HCT116 (cell line): ENCODE results near the gene PLEKHA8. TPM values are rescaled to one million over a fixed set of nuclear protein-coding genes. Genes with fewer than 3 reads are reported as not detected.

ENCODE experiments used
- ATAC-seq: fragments of 200-7000 bp; cut with Tn5 transposase; 2 replicates; pipeline ENCODE4 v1.9.1; 2020; ENCODE audit warnings: mild to moderate bottlenecking, moderate library complexity
- BruUV-seq: library from RNA; stranded (reverse); fragments of 400-500 nt; replicated peaks from 2 replicates; lab custom pipeline; 2021; lab: Mats Ljungman, UMichigan
- CTCF ChIA-PET: fragments of 300-600 bp; sonication (Branson Sonifier 250); formaldehyde crosslinking; loops from one replicate; lab custom pipeline; 2021; ENCODE audit warnings: antibody characterized with exemption; lab: Charles Lee
- POLR2A ChIA-PET: fragments of 300-600, 350-600 bp; sonication (Branson Sonifier 250); formaldehyde crosslinking; loops from one replicate; lab custom pipeline; 2021; ENCODE audit warnings: antibody characterized with exemption; lab: Charles Lee
- RAD21 ChIA-PET, 2 experiments: fragments of 300-600 bp; sonication (Branson Sonifier 250); formaldehyde crosslinking; loops; one replicate each; lab custom pipeline; 2023; ENCODE audit warnings: low total read pairs in 2 of 2; ENCODE audit not compliant: uncharacterized antibody in 2 of 2, unreplicated experiment in 2 of 2, low non-redundant PET in 1 of 2; lab: Charles Lee
- DNase-seq: peaks from one replicate; pipeline ENCODE4 v3.0.0-alpha.2; 2010; ENCODE audit warnings: low read depth, low spot score
- H2AFZ ChIP-seq: fragments of 200-600 bp; shearing (Covaris generic), sonication (generic); 2 replicates; pipeline ENCODE4 v1.6.1; 2017; ENCODE audit warnings: low read depth, mixed run types, mixed read lengths, antibody characterized with exemption, low read length; ENCODE audit not compliant: poor library complexity, severe bottlenecking
- H3K27ac ChIP-seq: 2 replicates; pipeline ENCODE4 v1.5.1; 2012; ENCODE audit warnings: low read depth, low read length
- H3K27me3 ChIP-seq: fragments of 200-600 bp; sonication (generic); 2 replicates; pipeline ENCODE4 v1.6.1; 2016; ENCODE audit warnings: mixed run types, low read length, mixed read lengths; ENCODE audit not compliant: insufficient read depth
- H3K36me3 ChIP-seq, 2 experiments: fragments of 200-500 bp in 1 of 2; fragments of 200-600 bp in 1 of 2; sonication (Bioruptor generic) in 1 of 2; sonication (generic) in 1 of 2; 2 replicates each; pipeline versions ENCODE4 v1.5.1 to v1.6.1; 2014 to 2016; ENCODE audit warnings: low read length in 2 of 2, inconsistent platforms in 1 of 2, mixed read lengths in 1 of 2, mixed run types in 1 of 2; ENCODE audit not compliant: insufficient read depth in 2 of 2, control insufficient read depth in 1 of 2
- H3K4me1 ChIP-seq, 2 experiments: fragments of 200-600 bp in 1 of 2; sonication (generic) in 1 of 2; 2 replicates each; pipeline versions ENCODE4 v1.5.1 to v1.6.1; 2012 to 2017; ENCODE audit warnings: low read length in 2 of 2, inconsistent platforms in 1 of 2, mild to moderate bottlenecking in 1 of 2, mixed read lengths in 1 of 2, mixed run types in 1 of 2, moderate library complexity in 1 of 2; ENCODE audit not compliant: insufficient read depth in 2 of 2, control insufficient read depth in 1 of 2
- H3K4me2 ChIP-seq: fragments of 200-600 bp; sonication (generic); 2 replicates; pipeline ENCODE4 v1.6.1; 2017; ENCODE audit warnings: mixed run types, low read length, mixed read lengths
- H3K4me3 ChIP-seq, 2 experiments: fragments of 200-600 bp in 1 of 2; sonication (generic) in 1 of 2; replicated peaks in 1 of 2; 2 replicates each; pipeline ENCODE4 v1.5.1; 2011 to 2016; ENCODE audit warnings: low read length in 2 of 2, control low read depth in 1 of 2, low read depth in 1 of 2, mild to moderate bottlenecking in 1 of 2, mixed read lengths in 1 of 2, mixed run types in 1 of 2
- H3K79me2 ChIP-seq: fragments of 200-600 bp; sonication (generic); 2 replicates; pipeline ENCODE4 v1.6.1; 2017; ENCODE audit warnings: mild to moderate bottlenecking, mixed run types, low read length, moderate library complexity, mixed read lengths; ENCODE audit not compliant: insufficient read depth
- H3K9ac ChIP-seq: fragments of 200-600 bp; sonication (generic); 2 replicates; pipeline ENCODE4 v1.6.1; 2016; ENCODE audit warnings: low read length, mixed read lengths
- H3K9me2 ChIP-seq: fragments of 200-600 bp; sonication (generic), shearing (Covaris generic); 2 replicates; pipeline ENCODE4 v1.6.1; 2017; ENCODE audit warnings: mixed run types, mild to moderate bottlenecking, moderate library complexity; ENCODE audit not compliant: insufficient read depth
- H3K9me3 ChIP-seq, 2 experiments: fragments of 200-500 bp in 1 of 2; fragments of 200-600 bp in 1 of 2; sonication (Bioruptor generic) in 1 of 2; sonication (generic) in 1 of 2; 2 replicates each; pipeline ENCODE4 v1.6.1; 2014 to 2017; ENCODE audit warnings: low read length in 2 of 2, mixed read lengths in 2 of 2, inconsistent platforms in 1 of 2, low read depth in 1 of 2, mild to moderate bottlenecking in 1 of 2, mixed run types in 1 of 2, moderate library complexity in 1 of 2; ENCODE audit not compliant: control insufficient read depth in 1 of 2, insufficient read depth in 1 of 2
- H4K20me1 ChIP-seq: fragments of 200-600 bp; sonication (generic), shearing (Covaris generic); 2 replicates; pipeline ENCODE4 v1.6.1; 2017; ENCODE audit warnings: mixed run types, mild to moderate bottlenecking, moderate library complexity; ENCODE audit not compliant: insufficient read depth
- CEBPB ChIP-seq: IDR thresholded peaks from 2 replicates; pipeline ENCODE4 v1.6.1; 2012; ENCODE audit warnings: low read depth
- REST ChIP-seq: IDR thresholded peaks from 2 replicates; pipeline ENCODE4 v1.6.1; 2012; ENCODE audit warnings: low read depth
- SRF ChIP-seq: IDR thresholded peaks from 2 replicates; pipeline ENCODE4 v1.6.1; 2012; ENCODE audit warnings: low read depth
- ZBTB33 ChIP-seq: IDR thresholded peaks from 2 replicates; pipeline ENCODE4 v1.6.1; 2011; ENCODE audit warnings: mild to moderate bottlenecking, low read length, moderate library complexity; ENCODE audit not compliant: insufficient replicate concordance; ENCODE audit errors: extremely low read depth
- ZNF274 ChIP-seq: fragments of 200-500 bp; sonication (Bioruptor generic); IDR thresholded peaks from 2 replicates; pipeline ENCODE4 v1.6.1; 2014; ENCODE audit warnings: mild to moderate bottlenecking, low read depth, low read length, inconsistent platforms
- intact Hi-C: fragments of 100-400 bp; cut with micrococcal nuclease; formaldehyde crosslinking; loops from 2 replicates; pipeline ENCODE4 v1.10.0; 2022
- total RNA-seq: library from RNA; stranded (reverse); gene quantifications from one replicate; pipeline ENCODE4 v1.2.1, GENCODE V29; 2021; ENCODE audit not compliant: unreplicated experiment
- TF ChIP-seq, protein P1 (sequence below): IDR thresholded peaks from 2 replicates; pipeline ENCODE4 v1.6.1; 2012

Gene PLEKHA8
- total RNA-seq, 1 experiment from 2014 or later: 13.6 TPM

DNA sequence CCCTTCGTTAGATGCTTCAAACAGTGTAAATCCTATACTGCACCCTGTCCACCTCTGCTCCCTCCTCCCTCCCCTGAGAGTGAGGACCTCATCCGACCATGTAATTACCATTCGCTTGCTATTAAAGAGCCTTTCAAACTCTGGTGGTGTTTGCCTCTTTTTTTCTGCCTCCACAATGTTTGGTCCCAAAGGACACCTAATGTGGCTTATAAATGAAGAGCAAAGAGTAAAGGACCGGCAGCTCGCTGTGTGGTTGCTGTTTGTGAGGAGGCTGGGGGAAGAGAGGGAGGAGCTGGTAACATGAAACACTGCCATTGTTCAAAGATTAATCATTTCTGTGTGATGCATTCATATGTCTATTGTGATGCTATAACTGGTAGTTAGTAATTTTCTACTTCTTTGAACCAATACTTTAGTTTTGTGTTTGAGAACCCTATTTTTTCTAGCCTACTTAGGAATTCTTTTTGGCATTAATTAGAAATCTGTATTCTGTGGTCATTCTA, 134.5 kb downstream of the PLEKHA8 start:
- Histone ChIP-seq H3K9ac (no peak overlapping the region), H3K4me2 (no peak overlapping the region), H3K36me3 (no peaks in the 10 kb centered on the region), H3K4me1 (peaks cover 0 to 17% of the 10 kb centered on the region in 2 experiments; a peak in 2 of 4 replicates), H3K27ac (no peak overlapping the region), H3K27me3 (no peaks in the 10 kb centered on the region), H3K9me2 (no peaks in the 10 kb centered on the region), H2AFZ (no peak overlapping the region), H3K79me2 (no peaks in the 10 kb centered on the region), H3K9me3 (no peaks in the 10 kb centered on the region), H4K20me1 (no peaks in the 10 kb centered on the region), H3K4me3 (no peak overlapping the region)
- DNase-seq (no peak), ATAC-seq (no peak)
- POLR2A ChIA-PET: no interaction called here
- CTCF ChIA-PET: no interaction called here
- TF ChIP-seq ZBTB33 (no peak), REST (no peak), CEBPB (no peak), SRF (no peak), ZNF274 (no peak)
- TF ChIP-seq, protein P1, sequence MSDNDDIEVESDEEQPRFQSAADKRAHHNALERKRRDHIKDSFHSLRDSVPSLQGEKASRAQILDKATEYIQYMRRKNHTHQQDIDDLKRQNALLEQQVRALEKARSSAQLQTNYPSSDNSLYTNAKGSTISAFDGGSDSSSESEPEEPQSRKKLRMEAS: no peak
- RAD21 ChIA-PET: no interaction called here
- intact Hi-C loops: loop anchor here (10.0 kb wide), 1 partner anchor 582 kb away; no protein-coding TSS in a partner anchor
- BruUV-seq: no TSS peak
